GM18498 (cell line): ENCODE data around the gene ARSJ.
A peak's percentile ranks its signal among the peaks of the same experiment; 100 is the strongest.

Source experiments
- ATAC-seq: cut with Tn5 transposase; IDR thresholded peaks from one replicate; pipeline ENCODE4 v1.9.1; 2021; ENCODE audit warnings: mild to moderate bottlenecking, moderate library complexity; ENCODE audit not compliant: unreplicated experiment

The ARSJ gene

DNA sequence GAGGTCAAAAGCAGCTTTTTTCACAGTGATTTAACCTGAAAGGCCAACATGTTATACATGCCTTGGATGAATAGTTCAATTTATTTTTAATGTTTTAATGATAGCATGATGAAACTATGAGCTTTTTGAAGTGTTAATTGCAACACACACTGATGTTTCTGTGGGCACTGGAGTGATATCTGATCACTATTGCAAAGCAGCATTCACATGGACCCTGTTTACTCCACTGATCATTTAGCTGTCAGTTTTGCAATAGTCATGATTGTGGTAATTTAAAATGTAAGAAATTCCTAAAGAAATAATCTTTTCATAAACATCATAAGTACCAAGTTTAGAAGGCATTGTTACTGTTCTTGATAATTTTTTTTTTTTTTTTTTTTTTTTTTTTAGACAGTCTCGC is 74.1 kb downstream of the ARSJ start:
- ATAC-seq: no peak

DNA sequence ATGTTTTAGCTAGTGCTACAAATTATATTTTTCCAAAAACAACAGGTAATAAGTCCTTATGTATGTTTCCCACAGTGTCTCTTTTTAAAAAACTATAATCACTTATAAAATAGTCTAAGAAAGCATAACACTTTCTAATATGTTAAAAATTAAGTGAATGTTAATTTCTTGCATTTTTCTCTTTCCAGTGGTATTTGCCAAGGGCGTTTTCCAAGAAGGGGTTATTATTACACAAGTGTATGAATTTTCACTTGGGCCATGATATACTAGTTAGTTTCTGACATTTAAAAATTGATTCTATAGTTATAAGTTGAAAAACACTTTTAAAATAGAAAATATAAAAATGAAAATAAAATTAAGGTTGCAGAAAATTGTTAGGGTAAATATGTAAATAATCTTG is 74.6 kb downstream of the ARSJ start:
- ATAC-seq: no peak

DNA sequence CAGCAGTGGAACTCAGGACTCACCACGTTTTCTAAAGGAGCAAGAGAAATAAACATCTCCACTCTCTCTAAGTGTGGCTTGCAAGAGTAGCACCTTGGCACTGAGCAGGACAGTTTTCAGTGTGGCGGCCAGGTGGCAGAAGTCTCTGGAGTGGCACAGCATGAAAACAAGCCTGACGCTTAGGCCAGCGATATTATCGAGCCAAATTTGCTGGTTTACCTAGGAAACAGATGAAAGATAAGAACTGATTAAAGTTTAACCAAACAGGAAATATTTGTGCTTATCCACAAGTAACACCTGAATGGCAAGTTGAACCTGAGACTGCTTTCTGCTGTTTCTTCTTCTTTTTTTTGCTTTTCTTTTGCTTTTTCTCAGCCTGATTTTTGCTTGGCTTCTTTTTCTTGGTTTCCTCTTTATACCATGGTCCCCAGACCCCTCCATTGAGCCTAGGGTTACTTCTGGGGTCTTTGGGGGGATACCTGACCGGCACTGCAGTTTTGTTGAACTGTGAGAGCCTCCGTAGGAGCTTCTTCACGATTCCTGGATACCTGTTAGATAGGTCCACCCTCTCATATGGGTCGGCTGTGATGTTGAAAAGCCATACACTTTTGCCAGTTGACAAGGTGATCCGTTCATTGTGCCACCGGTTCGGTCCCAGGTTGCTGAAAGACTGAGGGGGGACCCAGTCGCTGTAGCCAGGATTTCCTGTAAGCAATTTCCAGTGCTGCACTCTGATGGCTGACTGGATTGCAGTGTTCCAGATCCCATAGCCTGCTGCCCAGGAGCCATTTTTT is 77.3 kb downstream of the ARSJ start:
- no peak for ATAC-seq

DNA sequence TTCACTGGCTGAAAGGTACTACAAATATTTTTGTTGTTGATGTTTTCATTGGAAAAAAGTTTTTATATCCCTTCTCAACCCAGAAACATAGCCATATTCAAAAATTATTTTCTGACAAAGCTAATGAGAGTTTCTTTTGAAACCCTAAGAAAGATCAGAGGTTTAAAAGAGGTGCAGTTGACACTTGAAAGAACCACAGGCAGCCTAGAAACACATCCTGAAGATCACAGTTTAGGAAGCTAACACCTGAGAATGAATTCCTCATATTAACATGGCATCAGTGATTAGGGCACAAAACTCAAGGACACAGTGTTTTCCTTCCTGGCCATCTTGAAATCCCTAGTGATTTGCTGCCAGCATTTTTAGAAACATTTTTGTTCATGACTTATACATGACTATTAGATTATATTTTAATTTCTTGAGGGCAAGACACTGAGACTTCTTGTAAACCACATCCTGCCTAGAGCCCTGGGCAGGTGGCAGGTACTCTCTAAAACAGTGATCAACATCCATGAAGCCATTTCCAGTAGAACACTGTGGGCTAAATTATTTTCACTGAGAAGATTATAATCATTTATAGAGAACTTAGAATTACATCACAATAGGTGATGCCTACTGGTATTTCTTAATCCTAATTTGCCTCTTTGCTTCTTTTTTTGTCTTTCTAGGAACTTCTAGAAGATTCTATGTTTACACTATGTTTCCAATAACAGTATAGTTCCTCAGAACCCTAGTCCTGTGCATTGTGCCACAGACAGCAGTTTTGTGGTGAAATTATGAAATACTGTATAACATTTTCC is 80.0 kb downstream of the ARSJ start:
- ATAC-seq: peak; percentile 97

DNA sequence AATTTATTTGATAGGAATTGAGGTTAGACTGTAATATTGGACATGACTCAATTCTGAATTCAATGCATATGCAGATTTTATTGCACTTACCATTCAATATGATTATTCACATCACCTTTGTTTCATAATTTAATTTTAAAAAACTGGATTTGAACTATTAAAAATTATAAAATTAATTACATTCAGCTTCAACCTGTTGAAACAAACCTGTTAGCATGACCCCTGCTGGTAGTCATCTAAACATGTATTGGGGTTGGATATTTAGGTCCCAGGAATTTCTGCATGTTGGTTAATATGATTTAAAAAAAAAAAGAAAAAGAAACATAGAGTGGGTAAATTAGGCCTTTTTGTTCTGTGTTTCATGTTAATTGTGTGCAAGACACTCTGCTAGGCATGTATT is 85.9 kb downstream of the ARSJ start:
- ATAC-seq: no peak

DNA sequence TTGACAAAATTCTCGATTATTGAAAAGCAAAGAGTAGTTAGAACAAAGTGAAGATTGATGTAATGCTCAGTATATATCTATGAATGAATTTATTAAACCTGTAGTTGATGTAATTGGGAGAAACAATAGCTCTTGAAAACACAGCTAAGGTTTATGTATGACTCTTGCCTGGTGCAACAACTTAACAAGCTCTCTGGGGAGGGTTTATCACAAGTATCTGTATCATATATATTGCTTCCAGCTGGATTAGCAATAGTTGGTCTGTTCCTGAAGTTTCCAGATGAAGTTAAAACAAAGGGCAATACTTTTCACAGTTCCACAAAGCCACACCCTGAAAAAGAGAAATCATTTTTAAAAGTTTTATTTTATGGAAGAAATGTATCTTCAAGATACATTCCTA is 91.4 kb downstream of the ARSJ start:
- ATAC-seq: no peak

DNA sequence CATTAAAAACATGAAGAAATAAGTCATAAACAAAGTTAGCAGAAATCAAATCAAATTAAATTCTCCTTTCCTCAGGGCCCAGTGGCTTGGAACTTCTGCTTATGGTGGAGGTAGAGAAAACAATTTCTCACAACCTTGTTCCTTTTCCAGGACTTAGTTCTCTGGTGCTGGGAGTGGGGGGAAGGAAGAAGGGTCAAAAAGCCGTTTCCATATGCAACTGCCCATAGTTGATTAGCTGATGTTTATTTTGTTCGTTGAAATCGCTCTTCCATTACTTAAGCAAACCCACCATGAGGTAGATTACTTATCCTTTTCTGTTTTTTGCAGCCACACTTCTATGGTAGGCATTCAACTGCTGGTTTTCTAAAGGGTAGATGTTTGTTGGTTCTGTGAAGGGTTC is 94.2 kb downstream of the ARSJ start:
- ATAC-seq: no peak

DNA sequence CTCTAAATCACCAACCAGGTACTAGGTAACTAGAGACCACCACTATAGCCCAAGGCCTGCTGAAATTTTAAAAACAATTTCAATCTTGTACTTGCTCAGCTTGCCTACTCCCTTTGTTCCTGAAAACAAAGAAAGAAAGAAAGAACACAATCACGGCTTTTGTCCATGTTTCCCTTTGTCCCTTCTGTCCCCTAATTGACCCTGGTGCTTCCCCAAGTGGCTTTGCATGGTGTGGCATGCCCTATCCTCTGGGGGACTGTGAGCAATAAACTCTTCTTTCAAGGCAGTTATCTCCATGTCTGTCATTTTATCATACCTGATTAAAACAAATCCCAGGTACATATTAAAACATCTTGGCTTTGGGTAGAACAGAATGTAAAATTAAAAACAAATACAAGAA is 94.8 kb downstream of the ARSJ start:
- no peak for ATAC-seq

DNA sequence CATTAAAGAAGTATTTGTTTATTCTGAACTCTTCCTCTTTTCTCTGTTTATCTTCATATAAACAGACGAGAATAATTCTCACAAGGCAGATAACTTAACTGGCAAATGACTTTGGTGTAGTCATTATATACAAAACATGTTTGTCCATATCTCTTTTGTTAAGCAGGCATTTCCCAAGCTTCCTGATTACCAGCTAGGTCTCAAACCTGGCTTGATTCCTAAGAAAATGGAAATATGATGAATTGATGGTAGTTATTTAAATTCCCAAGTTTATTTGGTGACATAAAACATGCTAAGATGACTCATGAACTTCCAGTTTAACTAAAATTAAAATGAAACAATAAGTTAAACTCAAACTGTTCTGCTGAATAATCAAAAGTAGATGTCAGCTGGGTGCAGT is 96.8 kb downstream of the ARSJ start:
- no peak for ATAC-seq

DNA sequence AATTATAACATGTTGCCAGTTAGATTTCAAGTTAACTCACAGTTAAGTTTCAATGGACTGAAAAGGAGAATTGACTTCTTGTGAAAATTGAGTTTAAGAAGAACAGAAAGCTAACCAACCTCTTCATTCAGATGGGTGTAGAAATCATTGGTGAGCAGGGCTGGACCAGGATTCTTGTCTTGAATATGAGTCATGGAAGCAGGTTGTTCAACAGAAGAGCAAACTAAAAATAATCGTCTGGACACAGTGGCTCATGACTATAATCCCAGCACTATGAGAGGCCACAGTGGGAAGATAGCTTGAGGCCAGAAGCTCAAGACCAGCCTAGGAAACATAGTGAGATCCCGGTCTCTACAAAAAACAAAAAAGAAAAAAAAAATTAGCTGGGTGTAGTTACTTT is 98.2 kb downstream of the ARSJ start:
- ATAC-seq: no peak

DNA sequence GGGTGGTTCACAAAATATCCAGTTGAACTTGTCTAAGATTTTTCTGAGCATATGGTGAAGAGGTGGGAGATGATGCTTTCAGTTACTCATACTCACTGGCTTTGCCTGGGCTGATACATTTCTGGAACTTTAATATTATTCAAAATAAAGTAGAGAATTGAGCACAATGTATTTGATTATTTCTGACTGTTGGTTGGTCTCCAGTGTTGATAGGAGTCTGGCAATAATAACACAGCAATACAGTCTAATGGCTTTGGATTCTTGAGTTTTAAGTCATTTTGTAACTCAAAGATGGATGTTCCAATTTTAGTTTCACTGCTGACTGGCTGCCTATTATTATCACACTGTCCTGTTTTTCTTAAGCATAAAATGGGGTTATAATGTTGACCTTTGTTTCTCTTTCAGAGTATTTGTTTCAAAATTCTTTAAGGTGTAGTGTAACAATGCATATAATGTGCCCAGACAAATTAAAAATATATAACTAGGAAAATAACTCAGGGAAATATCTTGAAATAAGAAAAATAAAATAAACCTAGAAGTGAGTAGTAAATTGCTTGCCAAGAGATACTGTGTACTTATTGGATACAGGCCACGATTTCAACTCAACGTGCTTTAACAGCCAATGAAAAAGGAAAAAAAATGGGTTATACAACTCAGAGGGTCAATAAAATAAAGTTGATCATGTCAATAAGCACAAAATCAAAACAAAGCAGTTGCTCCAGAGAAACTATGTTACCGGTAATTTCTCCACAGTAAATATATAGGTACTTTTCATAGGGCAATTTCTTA is 99.0 kb downstream of the ARSJ start:
- no peak for ATAC-seq

DNA sequence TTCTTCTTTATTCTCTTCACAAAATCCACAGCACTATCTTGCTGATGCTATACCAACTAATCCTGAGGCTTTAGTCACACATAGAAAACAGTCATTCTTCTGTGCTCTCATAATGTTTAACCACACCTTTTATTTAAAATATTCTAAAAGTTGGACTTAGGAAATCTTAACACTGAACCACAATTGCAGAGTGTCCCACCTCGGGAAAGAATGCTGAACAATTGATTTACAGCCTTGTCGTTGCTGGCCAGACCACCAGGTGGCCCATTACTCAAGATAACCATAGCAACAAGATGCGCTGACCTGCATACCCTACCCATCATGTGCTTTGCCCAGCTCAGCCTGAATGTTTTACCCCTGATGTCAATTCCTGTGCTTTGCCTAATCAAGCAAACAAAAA is 100.8 kb downstream of the ARSJ start:
- no peak for ATAC-seq

DNA sequence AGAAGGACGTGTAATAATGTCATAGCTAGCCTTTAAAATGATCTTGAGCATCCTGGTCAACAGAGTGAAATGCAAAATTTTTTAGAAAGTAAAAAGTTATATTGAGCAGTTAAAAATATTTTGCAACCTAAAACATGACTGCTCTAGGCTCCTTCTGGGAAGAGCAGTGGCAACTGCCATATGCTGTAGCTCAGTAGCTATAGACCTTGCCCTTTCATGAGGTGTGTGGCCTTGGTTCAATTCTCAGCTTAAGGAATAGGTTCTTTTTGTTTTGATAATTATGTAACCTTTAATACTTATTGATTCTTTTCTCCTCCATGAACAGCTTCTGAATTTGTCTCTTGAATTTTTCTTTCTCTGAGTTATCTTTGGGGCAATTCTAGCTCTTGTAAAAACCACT is 105.0 kb downstream of the ARSJ start:
- no peak for ATAC-seq

DNA sequence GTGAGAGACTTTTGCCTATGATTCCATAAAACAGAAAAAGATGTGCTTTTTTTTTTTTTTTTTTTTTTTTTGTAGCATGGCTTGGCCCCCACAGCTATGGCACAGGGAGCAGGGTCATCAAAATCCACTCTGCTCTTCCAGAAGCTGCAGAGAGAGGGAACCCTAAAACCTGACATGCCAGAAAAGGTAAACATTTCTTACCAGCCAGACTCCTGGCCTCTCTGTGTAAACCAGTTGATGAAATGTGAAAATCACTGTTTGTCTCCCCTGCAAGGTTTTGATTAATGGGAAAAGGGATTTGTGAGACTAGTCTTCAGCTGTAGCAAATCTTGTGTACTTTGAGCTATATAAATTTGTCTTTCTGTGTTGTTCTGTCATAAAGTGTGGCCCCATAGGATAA is 105.9 kb downstream of the ARSJ start:
- ATAC-seq: no peak

DNA sequence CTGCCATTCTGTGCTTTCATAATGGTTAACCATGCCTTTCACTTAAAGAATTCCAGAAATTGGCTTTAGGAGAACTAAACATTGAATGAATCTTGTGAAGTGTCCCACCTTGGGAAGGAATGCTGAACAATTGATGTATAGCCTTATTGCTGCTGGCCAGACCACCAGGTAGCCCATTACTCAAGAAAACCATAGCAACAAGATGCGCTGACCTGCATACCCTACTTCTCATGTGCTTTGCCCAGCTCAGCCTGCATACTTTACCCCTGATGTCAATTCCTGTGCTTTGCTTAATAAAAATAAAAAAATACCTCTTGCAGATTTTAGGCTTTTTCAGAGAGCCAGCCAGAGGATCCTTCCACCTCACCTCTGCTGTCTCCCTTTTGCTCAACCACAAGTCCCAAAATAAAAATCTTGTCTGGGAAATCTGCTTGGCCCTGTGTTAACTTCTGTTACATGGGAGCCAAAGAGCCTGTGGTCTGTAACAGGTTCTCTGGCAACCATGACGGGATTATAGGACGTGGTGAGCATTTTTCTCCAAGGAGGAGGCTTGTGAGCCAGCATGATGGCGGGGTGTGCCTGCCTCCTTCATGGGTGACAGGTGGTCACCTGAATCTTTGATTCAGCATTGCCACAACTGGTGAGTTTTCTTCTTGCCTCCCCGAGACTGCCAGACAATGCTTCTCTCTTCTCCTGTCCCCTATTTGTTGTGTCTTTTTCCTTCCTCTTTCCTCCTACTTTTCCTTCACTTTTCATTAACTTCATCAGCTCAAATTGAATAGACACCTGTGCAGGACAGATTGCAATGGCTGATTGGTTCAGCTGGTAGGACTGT is 106.8 kb downstream of the ARSJ start:
- ATAC-seq: no peak

DNA sequence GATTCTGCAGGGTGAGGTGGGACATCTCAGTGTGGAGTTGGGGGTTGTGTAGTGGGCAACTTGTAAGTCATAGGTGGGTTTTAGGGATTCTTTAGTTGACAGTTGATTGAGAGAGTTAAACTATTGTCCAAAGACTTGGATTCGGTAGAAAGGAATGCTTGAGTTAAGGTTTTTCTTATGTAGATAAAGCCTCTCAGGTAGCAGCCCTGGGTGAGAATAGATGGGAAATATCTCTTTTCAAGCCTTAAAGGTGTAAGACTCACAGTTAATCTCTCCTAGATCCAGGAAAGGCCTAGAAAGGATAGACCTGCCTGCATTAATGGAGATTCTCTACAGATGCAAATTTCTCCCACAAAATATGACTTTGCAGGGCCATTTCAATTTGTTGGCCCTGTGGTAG is 108.4 kb downstream of the ARSJ start:
- no peak for ATAC-seq

DNA sequence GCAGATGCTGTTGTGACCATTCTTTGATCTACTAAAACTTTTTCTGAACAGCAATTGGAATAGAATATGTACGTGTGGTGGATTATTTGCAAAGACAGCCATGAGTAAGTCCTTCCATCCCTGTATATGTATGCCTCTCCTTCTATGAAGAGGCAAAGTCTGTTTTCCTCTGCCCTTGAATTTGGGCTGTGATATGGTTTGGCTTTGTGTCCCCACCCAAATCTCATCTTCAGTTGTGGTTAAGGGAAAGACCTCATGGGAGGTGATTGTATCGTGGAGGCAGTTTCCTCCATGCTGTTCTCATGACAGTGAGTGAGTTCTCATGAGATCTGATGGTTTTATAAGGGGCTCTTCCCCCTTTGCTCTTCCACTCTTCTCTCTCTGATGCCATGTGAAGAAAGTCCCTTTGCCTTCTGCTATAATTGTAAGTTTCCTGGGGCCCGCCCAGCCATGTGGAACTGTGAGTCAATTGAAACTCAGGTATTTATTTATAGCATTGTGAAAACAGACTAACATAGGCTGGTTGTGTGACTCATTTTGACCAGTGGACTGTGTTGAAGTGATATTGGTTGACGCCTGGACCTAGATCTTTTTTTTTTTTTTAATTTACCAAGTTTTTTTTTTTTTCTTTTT is 109.6 kb downstream of the ARSJ start:
- ATAC-seq: peak; percentile 88

DNA sequence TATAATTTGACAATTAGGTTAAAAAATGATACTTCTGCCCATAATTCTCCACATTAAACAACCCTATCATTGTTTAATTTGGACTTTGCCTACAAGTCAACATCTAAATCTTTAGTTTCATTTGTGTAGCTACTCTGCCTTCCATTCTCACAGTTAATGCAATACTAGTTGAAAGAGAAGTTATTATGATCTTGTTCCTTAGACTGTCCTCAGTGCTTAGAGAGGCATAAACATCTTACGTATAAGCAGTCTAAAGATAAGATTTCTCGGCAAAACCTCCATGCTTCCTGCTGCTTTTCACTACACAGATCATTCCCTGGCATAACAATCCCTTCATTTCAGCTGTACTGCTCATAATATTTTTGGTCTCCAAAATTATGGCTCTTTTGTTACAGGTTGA is 112.8 kb downstream of the ARSJ start:
- no peak for ATAC-seq

DNA sequence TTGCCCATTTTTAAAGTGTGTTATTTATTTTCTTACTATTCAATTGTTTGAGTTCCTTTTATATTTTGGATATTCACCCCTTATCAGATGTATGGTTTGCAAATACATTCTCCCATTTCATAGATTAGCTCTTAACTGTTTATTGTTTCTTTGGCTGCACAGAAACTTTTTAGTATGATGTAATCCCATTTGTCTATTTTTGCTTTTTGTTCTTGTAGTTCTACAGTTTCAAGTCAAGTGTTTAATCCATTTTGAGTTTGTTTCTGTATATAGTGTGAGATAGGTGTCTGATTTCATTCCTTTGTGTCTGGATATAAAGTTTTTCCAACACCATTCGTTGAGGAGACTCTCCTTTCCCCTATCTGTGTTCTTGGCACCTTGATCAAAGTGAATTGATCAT is 120.5 kb downstream of the ARSJ start:
- no peak for ATAC-seq

DNA sequence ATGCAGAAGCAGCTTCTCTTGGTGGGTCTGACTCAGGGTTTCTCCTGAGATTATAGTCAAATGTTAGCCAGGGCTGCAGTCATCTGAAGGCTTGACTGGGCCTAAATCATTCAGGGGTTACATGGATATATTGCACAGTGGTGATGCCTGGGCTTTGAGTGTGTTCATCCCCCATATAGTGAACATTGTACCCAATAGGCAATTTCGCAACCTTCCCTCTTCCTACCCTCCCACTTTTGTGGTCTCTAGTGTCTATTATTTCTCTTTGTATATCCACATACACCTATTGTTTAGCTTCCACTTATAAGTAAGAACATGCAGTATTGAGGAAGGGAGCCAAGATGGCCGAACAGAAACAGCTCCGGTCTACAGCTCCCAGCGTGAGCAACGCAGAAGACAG is 127.6 kb downstream of the ARSJ start:
- ATAC-seq: no peak
